HCT116 (cell line): ENCODE results near the gene MDM4. TPM values are rescaled to one million over a fixed set of nuclear protein-coding genes. Genes with fewer than 3 reads are reported as not detected.

ENCODE experiments used
- ATAC-seq: fragments of 200-7000 bp; cut with Tn5 transposase; 2 replicates; pipeline ENCODE4 v1.9.1; 2020; ENCODE audit warnings: mild to moderate bottlenecking, moderate library complexity
- BruUV-seq: library from RNA; stranded (reverse); fragments of 400-500 nt; replicated peaks from 2 replicates; lab custom pipeline; 2021; lab: Mats Ljungman, UMichigan
- CTCF ChIA-PET: fragments of 300-600 bp; sonication (Branson Sonifier 250); formaldehyde crosslinking; loops from one replicate; lab custom pipeline; 2021; ENCODE audit warnings: antibody characterized with exemption; lab: Charles Lee
- POLR2A ChIA-PET: fragments of 300-600, 350-600 bp; sonication (Branson Sonifier 250); formaldehyde crosslinking; loops from one replicate; lab custom pipeline; 2021; ENCODE audit warnings: antibody characterized with exemption; lab: Charles Lee
- RAD21 ChIA-PET, 2 experiments: fragments of 300-600 bp; sonication (Branson Sonifier 250); formaldehyde crosslinking; loops; one replicate each; lab custom pipeline; 2023; ENCODE audit warnings: low total read pairs in 2 of 2; ENCODE audit not compliant: uncharacterized antibody in 2 of 2, unreplicated experiment in 2 of 2, low non-redundant PET in 1 of 2; lab: Charles Lee
- DNase-seq: peaks from one replicate; pipeline ENCODE4 v3.0.0-alpha.2; 2010; ENCODE audit warnings: low read depth, low spot score
- H2AFZ ChIP-seq: fragments of 200-600 bp; shearing (Covaris generic), sonication (generic); 2 replicates; pipeline ENCODE4 v1.6.1; 2017; ENCODE audit warnings: low read depth, mixed run types, mixed read lengths, antibody characterized with exemption, low read length; ENCODE audit not compliant: poor library complexity, severe bottlenecking
- H3K27ac ChIP-seq: 2 replicates; pipeline ENCODE4 v1.5.1; 2012; ENCODE audit warnings: low read depth, low read length
- H3K27me3 ChIP-seq: fragments of 200-600 bp; sonication (generic); 2 replicates; pipeline ENCODE4 v1.6.1; 2016; ENCODE audit warnings: mixed run types, low read length, mixed read lengths; ENCODE audit not compliant: insufficient read depth
- H3K36me3 ChIP-seq, 2 experiments: fragments of 200-500 bp in 1 of 2; fragments of 200-600 bp in 1 of 2; sonication (Bioruptor generic) in 1 of 2; sonication (generic) in 1 of 2; 2 replicates each; pipeline versions ENCODE4 v1.5.1 to v1.6.1; 2014 to 2016; ENCODE audit warnings: low read length in 2 of 2, inconsistent platforms in 1 of 2, mixed read lengths in 1 of 2, mixed run types in 1 of 2; ENCODE audit not compliant: insufficient read depth in 2 of 2, control insufficient read depth in 1 of 2
- H3K4me1 ChIP-seq, 2 experiments: fragments of 200-600 bp in 1 of 2; sonication (generic) in 1 of 2; 2 replicates each; pipeline versions ENCODE4 v1.5.1 to v1.6.1; 2012 to 2017; ENCODE audit warnings: low read length in 2 of 2, inconsistent platforms in 1 of 2, mild to moderate bottlenecking in 1 of 2, mixed read lengths in 1 of 2, mixed run types in 1 of 2, moderate library complexity in 1 of 2; ENCODE audit not compliant: insufficient read depth in 2 of 2, control insufficient read depth in 1 of 2
- H3K4me2 ChIP-seq: fragments of 200-600 bp; sonication (generic); 2 replicates; pipeline ENCODE4 v1.6.1; 2017; ENCODE audit warnings: mixed run types, low read length, mixed read lengths
- H3K4me3 ChIP-seq, 2 experiments: fragments of 200-600 bp in 1 of 2; sonication (generic) in 1 of 2; replicated peaks in 1 of 2; 2 replicates each; pipeline ENCODE4 v1.5.1; 2011 to 2016; ENCODE audit warnings: low read length in 2 of 2, control low read depth in 1 of 2, low read depth in 1 of 2, mild to moderate bottlenecking in 1 of 2, mixed read lengths in 1 of 2, mixed run types in 1 of 2
- H3K79me2 ChIP-seq: fragments of 200-600 bp; sonication (generic); 2 replicates; pipeline ENCODE4 v1.6.1; 2017; ENCODE audit warnings: mild to moderate bottlenecking, mixed run types, low read length, moderate library complexity, mixed read lengths; ENCODE audit not compliant: insufficient read depth
- H3K9ac ChIP-seq: fragments of 200-600 bp; sonication (generic); 2 replicates; pipeline ENCODE4 v1.6.1; 2016; ENCODE audit warnings: low read length, mixed read lengths
- H3K9me2 ChIP-seq: fragments of 200-600 bp; sonication (generic), shearing (Covaris generic); 2 replicates; pipeline ENCODE4 v1.6.1; 2017; ENCODE audit warnings: mixed run types, mild to moderate bottlenecking, moderate library complexity; ENCODE audit not compliant: insufficient read depth
- H3K9me3 ChIP-seq, 2 experiments: fragments of 200-500 bp in 1 of 2; fragments of 200-600 bp in 1 of 2; sonication (Bioruptor generic) in 1 of 2; sonication (generic) in 1 of 2; 2 replicates each; pipeline ENCODE4 v1.6.1; 2014 to 2017; ENCODE audit warnings: low read length in 2 of 2, mixed read lengths in 2 of 2, inconsistent platforms in 1 of 2, low read depth in 1 of 2, mild to moderate bottlenecking in 1 of 2, mixed run types in 1 of 2, moderate library complexity in 1 of 2; ENCODE audit not compliant: control insufficient read depth in 1 of 2, insufficient read depth in 1 of 2
- H4K20me1 ChIP-seq: fragments of 200-600 bp; sonication (generic), shearing (Covaris generic); 2 replicates; pipeline ENCODE4 v1.6.1; 2017; ENCODE audit warnings: mixed run types, mild to moderate bottlenecking, moderate library complexity; ENCODE audit not compliant: insufficient read depth
- ELF1 ChIP-seq: IDR thresholded peaks from 2 replicates; pipeline ENCODE4 v1.6.1; 2012; ENCODE audit warnings: low read depth, borderline replicate concordance
- EZH2phosphoT487 ChIP-seq: fragments of 200-600 bp; IDR thresholded peaks from 2 replicates; pipeline ENCODE4 v1.6.1; 2018; ENCODE audit warnings: antibody characterized with exemption, borderline replicate concordance
- JUND ChIP-seq: IDR thresholded peaks from 2 replicates; pipeline ENCODE4 v1.6.1; 2012
- POLR2A ChIP-seq: IDR thresholded peaks from 2 replicates; pipeline ENCODE4 v1.7.0; 2011; ENCODE audit warnings: borderline replicate concordance; ENCODE audit not compliant: insufficient read depth, insufficient read length; ENCODE audit errors: extremely low read depth
- RAD21 ChIP-seq: IDR thresholded peaks from 2 replicates; pipeline ENCODE4 v1.6.1; 2012; ENCODE audit warnings: low read depth, mild to moderate bottlenecking
- SIN3A ChIP-seq: IDR thresholded peaks from 2 replicates; pipeline ENCODE4 v1.6.1; 2012; ENCODE audit warnings: low read depth
- SP1 ChIP-seq: IDR thresholded peaks from 2 replicates; pipeline ENCODE4 v1.6.1; 2012; ENCODE audit warnings: low read depth
- SRF ChIP-seq: IDR thresholded peaks from 2 replicates; pipeline ENCODE4 v1.6.1; 2012; ENCODE audit warnings: low read depth
- TCF7L2 ChIP-seq: IDR thresholded peaks from 2 replicates; pipeline ENCODE4 v1.7.0; 2011; ENCODE audit warnings: borderline replicate concordance, inconsistent platforms; ENCODE audit not compliant: insufficient read depth, insufficient read length; ENCODE audit errors: extremely low read depth
- ZFX ChIP-seq: fragments of 450-650 bp; IDR thresholded peaks from 2 replicates; pipeline ENCODE4 v1.6.1; 2017
- intact Hi-C: fragments of 100-400 bp; cut with micrococcal nuclease; formaldehyde crosslinking; loops from 2 replicates; pipeline ENCODE4 v1.10.0; 2022
- total RNA-seq: library from RNA; stranded (reverse); gene quantifications from one replicate; pipeline ENCODE4 v1.2.1, GENCODE V29; 2021; ENCODE audit not compliant: unreplicated experiment
- TF ChIP-seq, protein P1 (sequence below): IDR thresholded peaks from 2 replicates; pipeline ENCODE4 v1.6.1; 2012; ENCODE audit warnings: low read depth
- TF ChIP-seq, protein P2 (sequence below): IDR thresholded peaks from 2 replicates; pipeline ENCODE4 v1.6.1; 2011; ENCODE audit warnings: mild to moderate bottlenecking, low read length, moderate library complexity; ENCODE audit not compliant: insufficient replicate concordance; ENCODE audit errors: extremely low read depth
- TF ChIP-seq, protein P3 (sequence below): IDR thresholded peaks from 2 replicates; pipeline ENCODE4 v1.6.1; 2012

Gene MDM4
- total RNA-seq, 1 experiment from 2014 or later = 79.5 TPM

DNA sequence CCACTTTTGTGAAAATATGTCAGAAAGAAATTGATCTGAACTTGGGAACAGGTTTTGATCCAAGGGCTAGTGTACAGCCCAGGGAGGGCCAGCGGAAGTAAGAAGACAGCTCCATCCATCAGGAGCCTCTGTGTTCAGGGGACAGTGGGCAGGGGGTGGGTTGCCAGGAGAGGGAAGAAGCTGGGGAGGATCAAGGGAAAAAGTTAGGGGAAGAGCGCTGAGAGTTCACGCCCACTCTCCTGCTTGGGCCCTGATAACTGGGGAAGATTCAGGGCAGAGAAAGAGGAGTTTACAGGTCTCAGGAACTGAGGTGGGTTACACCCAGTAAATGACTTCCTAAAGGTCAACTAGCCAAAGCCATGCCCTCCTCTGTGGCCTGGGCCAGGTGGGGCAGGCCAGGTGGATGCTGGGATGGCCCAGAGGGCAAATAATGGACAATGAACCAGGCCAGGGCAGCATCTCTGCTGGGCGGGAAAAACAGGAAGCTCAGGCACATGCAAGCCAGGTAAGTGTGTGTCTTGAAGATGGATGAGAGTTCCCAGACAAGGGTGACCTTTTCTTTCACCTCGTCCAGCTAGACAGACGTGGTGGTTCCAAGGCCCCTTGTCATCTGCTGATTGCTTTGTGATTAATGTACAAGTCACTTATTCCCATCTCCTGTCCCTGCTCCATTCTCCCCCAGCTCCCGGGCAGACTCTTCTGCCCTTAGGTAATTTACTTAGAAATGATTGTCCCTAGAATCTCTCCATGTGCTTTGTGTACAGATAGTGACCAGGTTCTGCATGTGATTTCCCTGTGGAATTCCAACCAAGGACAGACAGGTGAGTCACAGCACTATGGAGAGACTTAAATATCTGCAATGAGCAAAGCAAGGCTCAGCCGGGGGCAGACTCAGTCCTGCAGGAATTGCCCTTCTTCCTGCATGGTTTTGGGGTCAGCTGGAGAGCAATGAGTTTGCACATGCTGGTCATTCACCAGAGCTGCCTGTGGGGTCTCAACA is 57.0 kb downstream of the MDM4 start:
- 0 out of 2 replicates have a peak, but pooled peaks have one; percentile 35 for ATAC-seq
- H3K79me2 ChIP-seq = no peaks in the 10 kb centered on the region
- no peak overlapping the region for H3K9ac ChIP-seq
- peak overlapping the region; percentile 4; the same call in 1 of the 2 replicates for H3K4me2 ChIP-seq
- BruUV-seq = no TSS peak
- POLR2A ChIA-PET = no interaction called here
- H3K4me3 ChIP-seq = no peak overlapping the region
- CTCF ChIA-PET = interaction anchor here (1.4 kb wide), 1 partner anchor 234 kb away, joined by 5 read pairs; no protein-coding TSS in a partner anchor
- intact Hi-C loops = no loop called here
- H3K9me2 ChIP-seq = no peaks in the 10 kb centered on the region
- no peak for DNase-seq
- H3K4me1 ChIP-seq = peaks cover 7 to 36% of the 10 kb centered on the region in 2 experiments; a peak in 3 of 4 replicates
- H3K36me3 ChIP-seq = no peaks in the 10 kb centered on the region
- no peak overlapping the region for H2AFZ ChIP-seq
- no peaks in the 10 kb centered on the region for H3K27me3 ChIP-seq
- H3K9me3 ChIP-seq = no peaks in the 10 kb centered on the region
- no peak overlapping the region for H3K27ac ChIP-seq
- RAD21 ChIA-PET = no interaction called here
- no peaks in the 10 kb centered on the region for H4K20me1 ChIP-seq
- TF ChIP-seq JUND (no peak), ELF1 (no peak), SIN3A (no peak), SRF (no peak), SP1 (no peak), TCF7L2 (no peak), EZH2phosphoT487 (no peak), POLR2A (no peak), RAD21 (no peak), ZFX (no peak)
- TF ChIP-seq, protein P1, sequence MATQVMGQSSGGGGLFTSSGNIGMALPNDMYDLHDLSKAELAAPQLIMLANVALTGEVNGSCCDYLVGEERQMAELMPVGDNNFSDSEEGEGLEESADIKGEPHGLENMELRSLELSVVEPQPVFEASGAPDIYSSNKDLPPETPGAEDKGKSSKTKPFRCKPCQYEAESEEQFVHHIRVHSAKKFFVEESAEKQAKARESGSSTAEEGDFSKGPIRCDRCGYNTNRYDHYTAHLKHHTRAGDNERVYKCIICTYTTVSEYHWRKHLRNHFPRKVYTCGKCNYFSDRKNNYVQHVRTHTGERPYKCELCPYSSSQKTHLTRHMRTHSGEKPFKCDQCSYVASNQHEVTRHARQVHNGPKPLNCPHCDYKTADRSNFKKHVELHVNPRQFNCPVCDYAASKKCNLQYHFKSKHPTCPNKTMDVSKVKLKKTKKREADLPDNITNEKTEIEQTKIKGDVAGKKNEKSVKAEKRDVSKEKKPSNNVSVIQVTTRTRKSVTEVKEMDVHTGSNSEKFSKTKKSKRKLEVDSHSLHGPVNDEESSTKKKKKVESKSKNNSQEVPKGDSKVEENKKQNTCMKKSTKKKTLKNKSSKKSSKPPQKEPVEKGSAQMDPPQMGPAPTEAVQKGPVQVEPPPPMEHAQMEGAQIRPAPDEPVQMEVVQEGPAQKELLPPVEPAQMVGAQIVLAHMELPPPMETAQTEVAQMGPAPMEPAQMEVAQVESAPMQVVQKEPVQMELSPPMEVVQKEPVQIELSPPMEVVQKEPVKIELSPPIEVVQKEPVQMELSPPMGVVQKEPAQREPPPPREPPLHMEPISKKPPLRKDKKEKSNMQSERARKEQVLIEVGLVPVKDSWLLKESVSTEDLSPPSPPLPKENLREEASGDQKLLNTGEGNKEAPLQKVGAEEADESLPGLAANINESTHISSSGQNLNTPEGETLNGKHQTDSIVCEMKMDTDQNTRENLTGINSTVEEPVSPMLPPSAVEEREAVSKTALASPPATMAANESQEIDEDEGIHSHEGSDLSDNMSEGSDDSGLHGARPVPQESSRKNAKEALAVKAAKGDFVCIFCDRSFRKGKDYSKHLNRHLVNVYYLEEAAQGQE = no peak
- TF ChIP-seq, protein P2, sequence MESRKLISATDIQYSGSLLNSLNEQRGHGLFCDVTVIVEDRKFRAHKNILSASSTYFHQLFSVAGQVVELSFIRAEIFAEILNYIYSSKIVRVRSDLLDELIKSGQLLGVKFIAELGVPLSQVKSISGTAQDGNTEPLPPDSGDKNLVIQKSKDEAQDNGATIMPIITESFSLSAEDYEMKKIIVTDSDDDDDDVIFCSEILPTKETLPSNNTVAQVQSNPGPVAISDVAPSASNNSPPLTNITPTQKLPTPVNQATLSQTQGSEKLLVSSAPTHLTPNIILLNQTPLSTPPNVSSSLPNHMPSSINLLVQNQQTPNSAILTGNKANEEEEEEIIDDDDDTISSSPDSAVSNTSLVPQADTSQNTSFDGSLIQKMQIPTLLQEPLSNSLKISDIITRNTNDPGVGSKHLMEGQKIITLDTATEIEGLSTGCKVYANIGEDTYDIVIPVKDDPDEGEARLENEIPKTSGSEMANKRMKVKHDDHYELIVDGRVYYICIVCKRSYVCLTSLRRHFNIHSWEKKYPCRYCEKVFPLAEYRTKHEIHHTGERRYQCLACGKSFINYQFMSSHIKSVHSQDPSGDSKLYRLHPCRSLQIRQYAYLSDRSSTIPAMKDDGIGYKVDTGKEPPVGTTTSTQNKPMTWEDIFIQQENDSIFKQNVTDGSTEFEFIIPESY = no peak
- TF ChIP-seq, protein P3, sequence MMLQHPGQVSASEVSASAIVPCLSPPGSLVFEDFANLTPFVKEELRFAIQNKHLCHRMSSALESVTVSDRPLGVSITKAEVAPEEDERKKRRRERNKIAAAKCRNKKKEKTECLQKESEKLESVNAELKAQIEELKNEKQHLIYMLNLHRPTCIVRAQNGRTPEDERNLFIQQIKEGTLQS = no peak
- TF ChIP-seq, all 23 proteins: peak for 0
